BLaER1 treated with 17β-estradiol and CSF1 and Interleukin-3, amounts not matched to agents 10 nM and 100 nM (cell line): ENCODE results near the gene MPND.
"Not testable (repeated sequence)": the region's sequence is repeated elsewhere in the genome, so short reads cannot be mapped to it uniquely, and the experiment has no call there.

Experiments
- H3K27ac ChIP-seq, 11 experiments: shearing (Covaris generic); formaldehyde crosslinking; 2 replicates each; pipeline ENCODE4 v1.8.1; 2022
- H3K27me3 ChIP-seq, 11 experiments: shearing (Covaris generic); formaldehyde crosslinking; 2 replicates each; pipeline ENCODE4 v1.8.1; 2022
- H3K36me3 ChIP-seq, 11 experiments: shearing (Covaris generic); formaldehyde crosslinking; 2 replicates each; pipeline ENCODE4 v1.8.1; 2022
- H3K4me1 ChIP-seq, 10 experiments: shearing (Covaris generic); formaldehyde crosslinking; 2 replicates each; pipeline ENCODE4 v1.8.1; 2022
- H3K4me2 ChIP-seq, 11 experiments: shearing (Covaris generic); formaldehyde crosslinking; 2 replicates each; pipeline ENCODE4 v1.8.1; 2022
- H3K4me3 ChIP-seq, 10 experiments: shearing (Covaris generic); formaldehyde crosslinking; 2 replicates each; pipeline ENCODE4 v1.8.1; 2022
- H3K9ac ChIP-seq, 11 experiments: shearing (Covaris generic); formaldehyde crosslinking; 2 replicates each; pipeline ENCODE4 v1.8.1; 2022
- H3K9me3 ChIP-seq, 11 experiments: shearing (Covaris generic); formaldehyde crosslinking; replicated peaks in 1 of 11; 2 replicates each; pipeline ENCODE4 v1.8.1; 2022
- H4K20me1 ChIP-seq, 11 experiments: shearing (Covaris generic); formaldehyde crosslinking; 2 replicates each; pipeline ENCODE4 v1.8.1; 2022
- Cebpa-rat ChIP-seq, 11 experiments: shearing (Covaris generic); IDR thresholded peaks; 2 replicates each; pipeline ENCODE4 v1.8.1; 2022

MPND gene

DNA sequence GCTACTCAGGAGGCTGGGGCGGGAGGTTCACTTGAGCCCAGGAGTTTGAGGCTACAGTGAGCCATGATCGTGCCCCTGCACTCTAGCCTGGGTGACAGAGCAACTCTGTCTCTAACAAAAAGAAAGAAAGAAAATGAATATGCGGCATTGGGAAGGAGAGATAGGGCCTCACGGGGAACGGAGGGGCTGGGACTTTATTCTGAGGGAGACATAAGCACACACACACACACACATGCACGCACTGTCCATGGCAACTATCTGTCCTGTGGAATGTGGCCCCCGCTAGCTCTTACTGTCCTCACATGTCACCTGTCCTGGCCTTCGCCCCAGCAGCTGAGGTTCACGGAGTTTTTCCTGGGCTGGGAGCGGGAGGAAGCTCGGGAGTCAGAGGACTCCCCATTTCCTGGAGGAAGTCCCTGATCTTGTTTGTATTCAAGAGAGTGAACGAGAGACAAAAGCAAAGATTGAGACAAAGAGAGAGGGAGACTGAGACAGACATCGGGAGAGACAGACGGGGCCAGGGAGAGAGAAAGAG is 5.4 kb upstream of the MPND start:
- Histone ChIP-seq H4K20me1 (no peaks in the 10 kb centered on the region), H3K9me3 (peaks cover 0 to 6% (median 0%) of the 10 kb centered on the region in 11 experiments; a peak in 4 of 22 replicates), H3K36me3 (peaks cover 0 to 16% (median 0%) of the 10 kb centered on the region in 11 experiments; a peak in 7 of 22 replicates), H3K27me3 (no peaks in the 10 kb centered on the region), H3K9ac (peak overlapping the region; percentile 71 to 85 (median 78)), H3K4me1 (peaks cover 21 to 31% (median 24%) of the 10 kb centered on the region in 10 experiments), H3K27ac (peak overlapping the region; percentile 62 to 86 (median 76); a peak in 20 of 22 replicates), H3K4me2 (peak overlapping the region; percentile 79 to 98 (median 92)), H3K4me3 (peak overlapping the region; percentile 37 to 68 (median 56); a peak in 19 of 20 replicates)
- TF ChIP-seq Cebpa-rat (IDR thresholded peaks at IDR 0.05) = no peak

DNA sequence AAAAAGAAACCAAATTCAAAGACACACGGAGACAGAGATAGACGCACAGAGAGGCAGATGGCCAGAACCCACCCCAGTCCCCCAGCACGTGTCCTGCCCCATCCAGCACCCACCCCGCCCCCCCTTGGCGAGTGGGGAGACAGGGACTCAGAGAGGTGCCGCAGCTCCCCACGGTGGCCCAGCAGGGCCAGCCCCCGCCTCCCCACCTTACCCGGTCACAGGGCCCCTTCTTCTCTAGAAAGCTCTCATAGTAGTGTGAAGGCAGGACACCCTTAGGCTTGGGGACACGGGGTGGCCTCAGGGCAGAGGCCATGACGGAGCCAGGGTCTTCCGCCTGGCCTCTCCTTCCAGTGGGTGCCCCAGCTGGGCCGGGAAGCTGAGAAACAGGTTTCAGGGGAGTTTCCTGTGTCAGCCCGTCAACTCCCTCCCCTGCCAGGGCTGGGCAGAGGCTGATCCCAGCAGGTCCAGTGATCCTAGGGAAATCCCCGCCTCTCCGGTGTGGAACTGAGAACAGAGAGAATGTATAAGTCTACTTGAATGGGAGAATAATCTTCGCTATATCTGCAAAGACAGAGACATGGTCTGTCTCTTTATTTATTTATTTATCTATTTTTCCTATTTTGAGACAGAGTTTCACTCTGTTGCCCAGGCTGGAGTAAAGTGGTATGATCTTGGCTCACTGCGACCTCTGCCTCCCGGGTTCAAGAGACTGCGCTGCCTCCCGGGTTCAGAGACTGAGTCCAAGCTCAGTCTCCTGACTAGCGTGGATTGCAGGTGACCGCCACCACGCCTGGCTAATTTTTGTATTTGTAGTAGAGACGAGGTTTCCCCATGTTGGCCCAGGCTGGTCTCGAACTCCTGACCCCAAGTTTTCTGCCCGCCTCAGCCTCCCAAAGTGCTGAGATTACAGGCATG is 4.7 kb upstream of the MPND start, which contains the start of gene STAP2:
STAP2 (minus strand) TSS at position 387 of the 915 bp plus-strand sequence; CDS start at position 313, 74 bp downstream.
- Histone ChIP-seq H3K4me3 (peak within 1 kb of the TSS; percentile 37 to 68 (median 56); a peak in 19 of 20 replicates), H3K36me3 (peaks cover 0 to 14% (median 0%) of the 10 kb centered on the region in 11 experiments; a peak in 7 of 22 replicates), H3K27ac (peak within 1 kb of the TSS; percentile 62 to 86 (median 76); a peak in 21 of 22 replicates), H3K9ac (peak within 1 kb of the TSS; percentile 71 to 85 (median 78)), H3K4me2 (peak within 1 kb of the TSS; percentile 79 to 98 (median 92)), H3K27me3 (no peaks in the 10 kb centered on the region), H3K4me1 (peaks cover 21 to 31% (median 24%) of the 10 kb centered on the region in 10 experiments), H4K20me1 (no peaks in the 10 kb centered on the region), H3K9me3 (peaks cover 0 to 6% (median 0%) of the 10 kb centered on the region in 11 experiments; a peak in 4 of 22 replicates)
- no peak for TF ChIP-seq Cebpa-rat (IDR thresholded peaks at IDR 0.05)

DNA sequence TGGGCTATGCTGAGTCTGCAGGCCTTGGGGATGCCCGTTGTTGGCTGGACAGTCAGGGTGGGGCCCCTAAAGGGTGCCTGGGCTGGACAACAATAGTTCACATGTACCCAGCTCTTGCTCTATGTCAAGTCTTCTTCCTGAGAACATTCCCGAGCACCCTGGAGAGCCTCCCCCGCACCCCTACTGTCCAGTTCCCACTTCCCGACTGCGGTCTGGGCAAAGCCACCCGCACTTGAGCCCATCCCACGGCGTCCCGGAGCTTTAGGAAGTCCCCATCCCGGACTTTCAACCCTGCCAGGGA is 1.1 kb upstream of the MPND start:
- Histone ChIP-seq H4K20me1 (peaks cover 0 to 20% (median 0%) of the 10 kb centered on the region in 11 experiments; a peak in 5 of 22 replicates), H3K4me1 (peaks cover 30 to 46% (median 34%) of the 10 kb centered on the region in 10 experiments), H3K4me3 (peak overlapping the region; percentile 56 to 74 (median 64)), H3K9me3 (no peaks in the 10 kb centered on the region), H3K27me3 (no peaks in the 10 kb centered on the region), H3K4me2 (peak overlapping the region; percentile 80 to 98 (median 91)), H3K27ac (peak overlapping the region; percentile 25 to 89 (median 84); a peak in 20 of 22 replicates), H3K9ac (peak overlapping the region; percentile 72 to 89 (median 84)), H3K36me3 (peaks cover 10 to 19% (median 16%) of the 10 kb centered on the region in 11 experiments; a peak in 21 of 22 replicates)
- TF ChIP-seq Cebpa-rat (IDR thresholded peaks at IDR 0.05) = no peak

DNA sequence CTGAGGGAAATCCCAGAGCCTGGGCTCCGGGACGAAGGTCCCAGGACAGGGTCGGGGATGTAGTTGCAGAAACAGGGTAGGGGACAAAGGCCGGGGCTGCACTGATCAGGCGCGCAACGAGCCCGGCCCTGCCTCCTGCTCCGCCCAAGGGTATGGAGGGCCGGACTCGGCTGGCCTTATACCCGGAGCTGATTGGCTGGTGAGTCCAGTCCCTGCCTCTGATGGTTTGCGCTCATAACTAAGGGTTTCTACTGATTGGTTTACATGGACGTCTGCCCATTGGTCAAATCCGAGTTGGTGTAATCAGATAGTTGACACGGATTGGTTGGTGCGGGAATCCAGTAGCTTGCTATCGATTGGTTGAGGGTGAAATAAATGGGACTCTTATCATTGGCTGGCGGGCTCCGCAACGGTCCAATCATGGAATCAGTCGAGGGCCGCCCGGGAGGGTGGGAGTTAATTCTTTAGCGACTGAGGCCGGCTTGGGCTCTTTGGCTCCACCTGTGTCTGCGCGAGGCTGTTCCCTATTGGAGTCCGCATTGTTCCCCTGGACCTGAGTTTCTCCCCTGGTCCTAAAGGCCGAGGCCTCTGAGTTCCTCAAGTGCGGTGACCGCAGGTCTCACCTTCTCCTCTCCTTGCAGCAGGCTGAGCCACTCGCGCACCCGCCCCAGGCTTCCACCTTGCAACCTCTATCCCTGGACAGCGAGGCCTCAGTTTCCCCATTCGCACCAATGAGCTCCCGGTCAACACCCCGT is 570 bp upstream of the MPND start:
- H3K27me3 ChIP-seq = no peaks in the 10 kb centered on the region
- H3K4me1 ChIP-seq = peaks cover 28 to 42% (median 31%) of the 10 kb centered on the region in 10 experiments
- H3K27ac ChIP-seq = peak overlapping the region; percentile 25 to 89 (median 84); a peak in 21 of 22 replicates
- H3K4me3 ChIP-seq = peak overlapping the region; percentile 61 to 82 (median 70)
- H3K4me2 ChIP-seq = peak overlapping the region; percentile 80 to 100 (median 96)
- peaks cover 0 to 20% (median 0%) of the 10 kb centered on the region in 11 experiments; a peak in 5 of 22 replicates for H4K20me1 ChIP-seq
- no peaks in the 10 kb centered on the region for H3K9me3 ChIP-seq
- peaks cover 14 to 24% (median 17%) of the 10 kb centered on the region in 11 experiments for H3K36me3 ChIP-seq
- H3K9ac ChIP-seq = peak overlapping the region; percentile 72 to 89 (median 84)
- no peak for TF ChIP-seq Cebpa-rat (IDR thresholded peaks at IDR 0.05)

DNA sequence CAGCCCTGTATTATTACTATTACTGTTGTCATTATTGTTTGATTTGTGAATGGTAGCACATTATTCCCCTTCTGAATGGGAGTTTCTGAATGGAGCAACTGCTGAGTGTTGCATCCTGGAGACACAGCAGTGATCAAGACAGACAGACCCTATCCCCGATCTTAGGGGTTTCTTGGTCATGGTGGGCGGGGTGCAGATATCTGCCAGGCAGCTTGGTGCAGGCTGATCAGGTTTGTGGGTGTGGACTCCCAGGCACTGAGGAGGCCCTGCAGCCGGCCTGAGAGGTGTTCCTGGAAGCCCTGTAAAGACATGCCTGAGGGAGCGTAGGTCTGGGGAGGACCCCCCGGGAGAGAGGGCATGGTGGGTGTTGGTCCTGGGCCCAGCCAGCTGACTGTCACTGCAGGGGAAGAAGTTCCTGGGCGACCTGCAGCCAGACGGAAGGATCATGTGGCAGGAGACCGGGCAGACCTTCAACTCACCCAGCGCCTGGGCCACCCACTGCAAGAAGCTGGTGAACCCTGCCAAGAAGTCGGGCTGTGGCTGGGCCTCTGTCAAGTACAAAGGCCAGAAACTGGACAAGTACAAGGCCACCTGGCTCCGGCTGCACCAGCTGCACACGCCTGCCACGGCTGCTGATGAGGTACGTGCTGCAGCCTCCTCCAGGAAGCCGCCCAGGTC is 2.1 kb downstream of the MPND start:
- peaks cover 24 to 47% (median 36%) of the 10 kb centered on the region in 11 experiments for H3K36me3 ChIP-seq
- no peak overlapping the region for H3K9ac ChIP-seq
- H3K4me2 ChIP-seq = no peak overlapping the region; a peak in 1 of 22 replicates
- no peak for TF ChIP-seq Cebpa-rat (IDR thresholded peaks at IDR 0.05)
- H3K27ac ChIP-seq = no peak overlapping the region
- H3K9me3 ChIP-seq = no peaks in the 10 kb centered on the region
- H3K4me3 ChIP-seq = no peak overlapping the region
- no peaks in the 10 kb centered on the region for H3K27me3 ChIP-seq
- peaks cover 0 to 20% (median 0%) of the 10 kb centered on the region in 11 experiments; a peak in 6 of 22 replicates for H4K20me1 ChIP-seq
- peaks cover 16 to 28% (median 18%) of the 10 kb centered on the region in 10 experiments for H3K4me1 ChIP-seq

DNA sequence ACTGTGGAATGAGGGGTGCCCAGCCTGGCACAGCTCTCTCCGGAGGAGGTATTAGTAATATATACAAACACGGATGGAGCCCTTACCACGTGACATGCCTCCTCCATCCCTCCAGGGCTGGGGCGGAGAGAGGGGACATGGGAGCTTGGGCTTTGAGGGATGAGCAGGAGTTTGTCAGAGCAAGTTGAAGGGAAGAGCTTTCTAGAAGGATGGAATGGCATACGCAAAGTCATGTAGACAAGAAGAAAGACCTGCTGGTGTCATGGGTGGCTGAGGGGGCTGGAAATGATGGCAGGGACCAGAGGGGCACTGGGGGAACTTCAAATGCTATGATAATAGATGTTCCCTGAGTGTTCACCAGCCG is 2.6 kb downstream of the MPND start:
- H3K4me3 ChIP-seq = no peak overlapping the region
- H3K9me3 ChIP-seq = no peaks in the 10 kb centered on the region
- no peaks in the 10 kb centered on the region for H3K27me3 ChIP-seq
- H3K4me2 ChIP-seq = no peak overlapping the region
- H4K20me1 ChIP-seq = peaks cover 0 to 20% (median 0%) of the 10 kb centered on the region in 11 experiments; a peak in 6 of 22 replicates
- peaks cover 16 to 28% (median 18%) of the 10 kb centered on the region in 10 experiments for H3K4me1 ChIP-seq
- H3K27ac ChIP-seq = no peak overlapping the region
- no peak for TF ChIP-seq Cebpa-rat (IDR thresholded peaks at IDR 0.05)
- H3K36me3 ChIP-seq = peaks cover 28 to 53% (median 41%) of the 10 kb centered on the region in 11 experiments
- H3K9ac ChIP-seq = no peak overlapping the region

DNA sequence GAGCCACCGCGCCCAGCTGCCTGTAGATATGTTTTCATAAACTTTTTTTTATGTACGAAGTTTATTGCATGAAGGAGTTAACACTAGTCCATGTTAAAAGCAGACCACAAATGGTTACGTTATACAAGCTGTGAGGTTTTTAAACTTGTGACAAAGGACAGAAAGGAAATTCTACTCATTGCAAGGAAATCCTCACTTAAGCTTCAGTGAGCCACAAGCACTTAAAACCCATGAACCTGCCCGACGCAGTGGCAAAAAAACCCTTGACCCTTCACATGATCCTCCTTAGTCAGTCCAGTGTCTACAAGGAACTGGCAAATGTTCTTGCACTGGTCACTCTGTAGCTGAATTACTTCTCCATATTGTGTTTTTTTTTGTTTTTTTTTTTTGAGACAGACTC is 4.2 kb downstream of the MPND start:
- no peak for TF ChIP-seq Cebpa-rat (IDR thresholded peaks at IDR 0.05)

DNA sequence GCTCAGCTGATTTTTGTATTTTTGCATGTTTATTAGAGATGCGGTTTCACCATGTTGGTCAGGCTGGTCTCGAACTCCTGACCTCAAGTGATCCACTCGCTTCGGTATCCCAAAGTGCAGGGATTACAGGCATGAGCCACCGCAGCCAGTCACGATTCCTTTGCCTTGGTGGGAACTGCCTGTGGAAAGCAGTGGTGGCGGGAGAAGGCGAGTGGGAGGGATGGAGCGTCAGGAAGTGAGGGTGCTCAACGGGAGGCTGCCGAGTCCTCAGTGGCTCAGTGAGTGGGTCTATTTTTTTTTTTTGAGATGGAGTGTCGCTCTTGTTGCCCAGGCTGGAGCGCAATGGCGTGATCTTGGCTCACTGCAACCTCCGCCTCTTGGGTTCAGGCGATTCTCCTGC is 5.9 kb downstream of the MPND start:
- Histone ChIP-seq H3K36me3 (peaks cover 28 to 70% (median 53%) of the 10 kb centered on the region in 11 experiments), H3K4me1 (peaks cover 4 to 10% (median 6%) of the 10 kb centered on the region in 10 experiments), H4K20me1 (peaks cover 0 to 40% (median 3%) of the 10 kb centered on the region in 11 experiments; a peak in 6 of 22 replicates)
- H3K4me2 ChIP-seq, H3K27me3 ChIP-seq, H3K4me3 ChIP-seq, H3K9ac ChIP-seq, H3K27ac ChIP-seq, H3K9me3 ChIP-seq: not testable (repeated sequence)

More for the DNA sequence above, 4.2 kb downstream of the MPND start:
- H3K4me1 ChIP-seq = peaks cover 9 to 15% (median 10%) of the 10 kb centered on the region in 10 experiments
- H4K20me1 ChIP-seq = peaks cover 0 to 27% (median 0%) of the 10 kb centered on the region in 11 experiments; a peak in 6 of 22 replicates
- H3K4me3 ChIP-seq = no peak overlapping the region
- no peaks in the 10 kb centered on the region for H3K9me3 ChIP-seq
- H3K36me3 ChIP-seq = peaks cover 28 to 58% (median 42%) of the 10 kb centered on the region in 11 experiments
- no peaks in the 10 kb centered on the region for H3K27me3 ChIP-seq
- H3K4me2 ChIP-seq = no peak overlapping the region
- no peak overlapping the region for H3K9ac ChIP-seq
- H3K27ac ChIP-seq = no peak overlapping the region
